ENCODE measurements around the gene TMEM209. TPM values are rescaled to one million over a fixed set of nuclear protein-coding genes. Genes with fewer than 3 reads are reported as not detected.
"Not testable (repeated sequence)": the region's sequence is repeated elsewhere in the genome, so short reads cannot be mapped to it uniquely, and the experiment has no call there.

Gene TMEM209
- polyA plus RNA-seq, 1 donor = 18.0 TPM

- peak; percentile 87 to 94 for DNase-seq
- Histone ChIP-seq H3K27ac (ENCODE audit: low read length) (peak overlapping the region; percentile 23), H3K4me1 (ENCODE audit: control insufficient read depth, insufficient read depth, low read length) (peaks cover 5% of the 10 kb centered on the region), H3K4me3 (ENCODE audit: low read length) (no peak overlapping the region), H3K9me3 (ENCODE audit: control insufficient read depth, low read depth, low read length) (no peaks in the 10 kb centered on the region), H3K27me3 (ENCODE audit: control insufficient read depth, insufficient read depth, low read length) (no peaks in the 10 kb centered on the region), H3K36me3 (ENCODE audit: control insufficient read depth, insufficient read depth, low read length) (peaks cover 35% of the 10 kb centered on the region)
- WGBS (ENCODE audit: insufficient coverage, low lambda C conversion rate) = 50% methylated on average over 2 of the region's 7 CpGs
Observed at GRCh38 chr7:130201796-130202195, 3.4 kb downstream of the TMEM209 start.

GRCh38 chr7:130197094-130197493 is 8.1 kb downstream of the TMEM209 start:
- WGBS (ENCODE audit: insufficient coverage, low lambda C conversion rate) = no CpG with 5 or more reads among the region's 2 CpGs

GRCh38 chr7:130196476-130196875 is 8.7 kb downstream of the TMEM209 start:
- H3K27me3 ChIP-seq (ENCODE audit: control insufficient read depth, insufficient read depth, low read length) = no peaks in the 10 kb centered on the region
- H3K4me1 ChIP-seq (ENCODE audit: control insufficient read depth, insufficient read depth, low read length) = no peaks in the 10 kb centered on the region
- H3K4me3 ChIP-seq (ENCODE audit: low read length) = no peak overlapping the region
- no peaks in the 10 kb centered on the region for H3K9me3 ChIP-seq (ENCODE audit: control insufficient read depth, low read depth, low read length)
- no peak overlapping the region for H3K27ac ChIP-seq (ENCODE audit: low read length)
- peaks cover 40% of the 10 kb centered on the region for H3K36me3 ChIP-seq (ENCODE audit: control insufficient read depth, insufficient read depth, low read length)
- no peak for DNase-seq
- WGBS (ENCODE audit: insufficient coverage, low lambda C conversion rate) = 50% methylated on average over 2 of the region's 2 CpGs

More at GRCh38 chr7:130197094-130197493, 8.1 kb downstream of the TMEM209 start:
- Histone ChIP-seq H3K9me3 (ENCODE audit: control insufficient read depth, low read depth, low read length) (no peaks in the 10 kb centered on the region), H3K4me3 (ENCODE audit: low read length) (no peak overlapping the region), H3K27ac (ENCODE audit: low read length) (no peak overlapping the region), H3K36me3 (ENCODE audit: control insufficient read depth, insufficient read depth, low read length) (peaks cover 40% of the 10 kb centered on the region), H3K4me1 (ENCODE audit: control insufficient read depth, insufficient read depth, low read length) (no peaks in the 10 kb centered on the region), H3K27me3 (ENCODE audit: control insufficient read depth, insufficient read depth, low read length) (no peaks in the 10 kb centered on the region)
- DNase-seq = no peak

GRCh38 chr7:130195396-130195795 is 9.8 kb downstream of the TMEM209 start:
- H3K36me3 ChIP-seq (ENCODE audit: control insufficient read depth, insufficient read depth, low read length) = peaks cover 31% of the 10 kb centered on the region

GRCh38 chr7:130191791-130192190 is 13.4 kb downstream of the TMEM209 start:
- Histone ChIP-seq H3K36me3 (ENCODE audit: control insufficient read depth, insufficient read depth, low read length) (peaks cover 28% of the 10 kb centered on the region), H3K4me1 (ENCODE audit: control insufficient read depth, insufficient read depth, low read length) (no peaks in the 10 kb centered on the region), H3K27me3 (ENCODE audit: control insufficient read depth, insufficient read depth, low read length) (no peaks in the 10 kb centered on the region), H3K9me3 (ENCODE audit: control insufficient read depth, low read depth, low read length) (no peaks in the 10 kb centered on the region), H3K4me3 (ENCODE audit: low read length) (no peak overlapping the region), H3K27ac (ENCODE audit: low read length) (no peak overlapping the region)
- DNase-seq = no peak
- WGBS (ENCODE audit: insufficient coverage, low lambda C conversion rate) = 100% methylated on average over 6 of the region's 7 CpGs

More at GRCh38 chr7:130195396-130195795, 9.8 kb downstream of the TMEM209 start:
- DNase-seq = no peak
- no peaks in the 10 kb centered on the region for H3K4me1 ChIP-seq (ENCODE audit: control insufficient read depth, insufficient read depth, low read length)
- 100% methylated on average over 2 of the region's 2 CpGs for WGBS (ENCODE audit: insufficient coverage, low lambda C conversion rate)
- H3K9me3 ChIP-seq (ENCODE audit: control insufficient read depth, low read depth, low read length) = no peaks in the 10 kb centered on the region
- no peak overlapping the region for H3K4me3 ChIP-seq (ENCODE audit: low read length)
- no peak overlapping the region for H3K27ac ChIP-seq (ENCODE audit: low read length)
- H3K27me3 ChIP-seq (ENCODE audit: control insufficient read depth, insufficient read depth, low read length) = no peaks in the 10 kb centered on the region

GRCh38 chr7:130189343-130189742 is 15.9 kb downstream of the TMEM209 start:
- no peak for DNase-seq
- Histone ChIP-seq H3K36me3 (ENCODE audit: control insufficient read depth, insufficient read depth, low read length) (peaks cover 25% of the 10 kb centered on the region), H3K4me3 (ENCODE audit: low read length) (no peak overlapping the region), H3K27ac (ENCODE audit: low read length) (no peak overlapping the region), H3K9me3 (ENCODE audit: control insufficient read depth, low read depth, low read length) (no peaks in the 10 kb centered on the region), H3K27me3 (ENCODE audit: control insufficient read depth, insufficient read depth, low read length) (no peaks in the 10 kb centered on the region), H3K4me1 (ENCODE audit: control insufficient read depth, insufficient read depth, low read length) (no peaks in the 10 kb centered on the region)
- 50% methylated on average over 2 of the region's 5 CpGs for WGBS (ENCODE audit: insufficient coverage, low lambda C conversion rate)

- DNase-seq = no peak
- no peaks in the 10 kb centered on the region for H3K9me3 ChIP-seq (ENCODE audit: control insufficient read depth, low read depth, low read length)
- no peaks in the 10 kb centered on the region for H3K27me3 ChIP-seq (ENCODE audit: control insufficient read depth, insufficient read depth, low read length)
- no CpG with 5 or more reads among the region's 2 CpGs for WGBS (ENCODE audit: insufficient coverage, low lambda C conversion rate)
- no peak overlapping the region for H3K27ac ChIP-seq (ENCODE audit: low read length)
- H3K4me3 ChIP-seq (ENCODE audit: low read length) = no peak overlapping the region
- H3K4me1 ChIP-seq (ENCODE audit: control insufficient read depth, insufficient read depth, low read length) = no peaks in the 10 kb centered on the region
- peaks cover 22% of the 10 kb centered on the region for H3K36me3 ChIP-seq (ENCODE audit: control insufficient read depth, insufficient read depth, low read length)
Observed at GRCh38 chr7:130187360-130187759, 17.8 kb downstream of the TMEM209 start.

GRCh38 chr7:130184349-130184748 is 20.9 kb downstream of the TMEM209 start:
- WGBS (ENCODE audit: insufficient coverage, low lambda C conversion rate) = 100% methylated on average over 2 of the region's 5 CpGs
- peaks cover 19% of the 10 kb centered on the region for H3K36me3 ChIP-seq (ENCODE audit: control insufficient read depth, insufficient read depth, low read length)
- not testable (repeated sequence) for H3K27me3 ChIP-seq (ENCODE audit: control insufficient read depth, insufficient read depth, low read length); DNase-seq; H3K4me3 ChIP-seq (ENCODE audit: low read length); H3K4me1 ChIP-seq (ENCODE audit: control insufficient read depth, insufficient read depth, low read length); H3K9me3 ChIP-seq (ENCODE audit: control insufficient read depth, low read depth, low read length); H3K27ac ChIP-seq (ENCODE audit: low read length)

GRCh38 chr7:130182990-130183389 is 22.2 kb downstream of the TMEM209 start:
- DNase-seq = no peak
- Histone ChIP-seq H3K4me1 (ENCODE audit: control insufficient read depth, insufficient read depth, low read length) (no peaks in the 10 kb centered on the region), H3K9me3 (ENCODE audit: control insufficient read depth, low read depth, low read length) (no peaks in the 10 kb centered on the region), H3K36me3 (ENCODE audit: control insufficient read depth, insufficient read depth, low read length) (peaks cover 17% of the 10 kb centered on the region), H3K27me3 (ENCODE audit: control insufficient read depth, insufficient read depth, low read length) (no peaks in the 10 kb centered on the region), H3K27ac (ENCODE audit: low read length) (no peak overlapping the region), H3K4me3 (ENCODE audit: low read length) (no peak overlapping the region)
- no CpG with 5 or more reads among the region's 2 CpGs for WGBS (ENCODE audit: insufficient coverage, low lambda C conversion rate)

GRCh38 chr7:130181263-130181605 is 24.0 kb downstream of the TMEM209 start:
- Histone ChIP-seq H3K4me3 (ENCODE audit: low read length) (no peak overlapping the region), H3K36me3 (ENCODE audit: control insufficient read depth, insufficient read depth, low read length) (peaks cover 22% of the 10 kb centered on the region)
- WGBS (ENCODE audit: insufficient coverage, low lambda C conversion rate) = 20% methylated on average over 1 of the region's 2 CpGs

GRCh38 chr7:130180571-130181262 is 24.5 kb downstream of the TMEM209 start:
- H3K27ac ChIP-seq (ENCODE audit: low read length) = no peak overlapping the region
- 100% methylated on average over 1 of the region's 9 CpGs for WGBS (ENCODE audit: insufficient coverage, low lambda C conversion rate)
- no peaks in the 10 kb centered on the region for H3K27me3 ChIP-seq (ENCODE audit: control insufficient read depth, insufficient read depth, low read length)
- peaks cover 22% of the 10 kb centered on the region for H3K36me3 ChIP-seq (ENCODE audit: control insufficient read depth, insufficient read depth, low read length)
- no peaks in the 10 kb centered on the region for H3K9me3 ChIP-seq (ENCODE audit: control insufficient read depth, low read depth, low read length)
- no peaks in the 10 kb centered on the region for H3K4me1 ChIP-seq (ENCODE audit: control insufficient read depth, insufficient read depth, low read length)
- no peak for DNase-seq
- no peak overlapping the region for H3K4me3 ChIP-seq (ENCODE audit: low read length)

More at GRCh38 chr7:130181263-130181605, 24.0 kb downstream of the TMEM209 start:
- Histone ChIP-seq H3K4me1 (ENCODE audit: control insufficient read depth, insufficient read depth, low read length) (no peaks in the 10 kb centered on the region), H3K9me3 (ENCODE audit: control insufficient read depth, low read depth, low read length) (no peaks in the 10 kb centered on the region), H3K27ac (ENCODE audit: low read length) (peak overlapping the region; percentile 11), H3K27me3 (ENCODE audit: control insufficient read depth, insufficient read depth, low read length) (no peaks in the 10 kb centered on the region)
- DNase-seq = peak; percentile 18 to 64
